WTC11 (cell line): Measurements from ENCODE around the gene XIRP1.

Source experiments
- IRF2 ChIP-seq: sonication (generic); formaldehyde crosslinking; IDR thresholded peaks from 2 replicates; pipeline ENCODE4 v1.8.0; 2022; ENCODE audit warnings: low read depth, missing genetic modification reagents, borderline replicate concordance
- USF1 ChIP-seq: sonication (generic); formaldehyde crosslinking; IDR thresholded peaks from 2 replicates; pipeline ENCODE4 v1.8.0; 2022; ENCODE audit warnings: mild to moderate bottlenecking, missing genetic modification reagents

GRCh38 chr3:39171860-39172259 is 20.5 kb downstream of the XIRP1 start:
- no peak for TF ChIP-seq USF1 (CRISPR knock-in tag)
- no peak for TF ChIP-seq IRF2 (CRISPR knock-in tag)
